NCI-H1436 (cell line): ENCODE measurements around the gene ARL2BP.
A peak's percentile ranks its signal among the peaks of the same experiment; 100 is the strongest.
"Not testable (repeated sequence)": the region's sequence is repeated elsewhere in the genome, so short reads cannot be mapped to it uniquely, and the experiment has no call there.

ENCODE experiments used
- DNase-seq: peaks from one replicate; lab custom pipeline; 2025; lab: John Stamatoyannopoulos, UW

ARL2BP gene

DNA sequence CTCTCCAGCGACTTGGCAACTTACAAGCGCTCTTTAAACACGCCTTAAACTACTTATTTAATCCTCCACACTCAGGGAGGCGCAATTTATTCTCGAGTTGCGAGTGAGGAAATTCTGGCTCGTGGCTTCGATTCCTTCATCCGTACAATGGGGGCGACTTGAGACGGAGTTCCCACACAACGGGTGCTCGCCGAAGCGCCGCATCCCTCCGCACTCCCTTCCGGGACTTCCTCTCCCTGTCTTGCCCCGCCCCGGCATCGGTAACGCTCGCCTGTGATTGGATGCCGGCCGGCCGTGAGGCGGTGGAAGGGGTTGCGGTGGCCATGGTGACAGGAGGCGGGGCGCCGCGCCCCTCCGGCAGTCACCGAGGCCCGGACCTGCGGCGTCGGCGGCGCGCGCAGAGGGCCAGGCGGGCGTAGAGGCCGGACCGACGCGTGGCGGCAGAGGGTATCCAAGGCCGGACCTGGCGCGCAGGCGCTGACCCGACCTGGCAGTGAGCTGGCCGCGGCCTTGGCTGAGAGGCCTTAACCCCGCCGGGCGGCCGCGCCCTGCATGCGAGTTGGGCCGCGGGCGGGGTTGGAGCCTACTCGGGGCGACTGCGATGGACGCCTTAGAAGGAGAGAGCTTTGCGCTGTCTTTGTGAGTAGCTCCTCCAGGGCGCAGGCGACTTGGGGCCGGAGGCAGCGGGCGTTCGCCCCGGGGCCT lies at the start of gene ARL2BP:
Gene ARL2BP (plus strand): TSS at position 493 of the 705 bp plus-strand sequence. CDS start 109 bp downstream, at position 602.
- DNase-seq, result peak; percentile 94

GRCh38 chr16:57196286-57196685 lies 48.8 kb upstream of the ARL2BP start:
- no peak for DNase-seq

DNA sequence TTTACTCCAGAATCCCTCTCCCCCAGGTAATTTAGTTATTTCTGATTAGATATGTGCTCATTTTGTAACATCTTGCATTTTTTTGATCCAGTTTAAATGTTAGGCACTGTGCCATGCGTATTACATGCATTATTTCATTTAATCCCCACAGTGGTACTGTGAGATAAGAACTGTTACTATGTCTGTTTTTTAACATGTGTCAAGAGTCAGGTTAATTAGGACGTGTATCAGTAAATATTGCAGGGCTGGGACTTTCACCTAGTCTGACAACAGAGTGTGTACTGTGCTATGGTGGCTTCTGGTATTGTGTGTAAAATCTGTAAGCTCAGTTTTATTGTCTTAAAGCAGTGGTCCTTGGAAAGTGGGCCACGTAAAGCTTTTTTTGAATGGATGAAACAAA lies 48.3 kb upstream of the ARL2BP start:
- no peak for DNase-seq

GRCh38 chr16:57200321-57200720 lies 44.7 kb upstream of the ARL2BP start:
- DNase-seq, result not testable (repeated sequence)

GRCh38 chr16:57200926-57201325 lies 44.1 kb upstream of the ARL2BP start:
- DNase-seq, result not testable (repeated sequence)

DNA sequence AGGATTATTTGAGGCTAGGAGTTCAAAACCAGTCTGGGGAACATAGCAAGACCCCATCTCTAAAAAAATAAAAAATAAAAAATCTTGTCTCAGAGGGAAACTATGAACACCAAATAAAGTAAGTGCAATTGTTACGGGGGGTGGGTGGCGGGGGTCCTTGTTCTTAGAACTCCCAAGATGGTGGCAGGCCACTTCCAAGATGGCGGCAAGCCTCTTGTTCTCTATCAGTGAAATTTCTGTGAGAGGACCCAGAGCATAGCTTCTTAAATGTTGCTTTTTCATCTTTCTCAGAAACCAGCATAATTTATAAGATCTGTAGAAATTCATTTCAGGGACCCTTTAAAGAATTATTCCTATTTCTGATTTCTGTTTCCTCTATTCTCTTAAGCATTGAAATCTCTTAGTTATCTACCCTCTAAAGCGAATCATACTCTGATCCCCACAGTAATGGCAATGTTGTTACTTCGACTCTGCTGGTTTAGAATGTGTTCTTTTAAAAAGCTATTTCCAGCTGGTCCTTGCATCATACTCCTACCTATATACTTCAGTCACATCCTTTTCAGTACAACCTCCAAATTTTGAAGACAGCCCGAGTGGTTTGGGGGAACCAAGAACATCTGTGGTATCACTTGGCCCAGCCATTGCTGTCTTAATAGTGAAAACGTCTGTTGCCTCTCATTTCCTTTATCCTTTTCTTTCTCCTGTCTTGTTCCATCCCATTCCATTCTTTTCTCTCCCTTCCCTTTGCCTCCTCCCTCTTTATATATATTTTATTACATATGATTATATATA lies 42.8 kb upstream of the ARL2BP start:
- no peak for DNase-seq

- DNase-seq, result no peak
Measured at GRCh38 chr16:57203451-57203850, 41.6 kb upstream of the ARL2BP start.

DNA sequence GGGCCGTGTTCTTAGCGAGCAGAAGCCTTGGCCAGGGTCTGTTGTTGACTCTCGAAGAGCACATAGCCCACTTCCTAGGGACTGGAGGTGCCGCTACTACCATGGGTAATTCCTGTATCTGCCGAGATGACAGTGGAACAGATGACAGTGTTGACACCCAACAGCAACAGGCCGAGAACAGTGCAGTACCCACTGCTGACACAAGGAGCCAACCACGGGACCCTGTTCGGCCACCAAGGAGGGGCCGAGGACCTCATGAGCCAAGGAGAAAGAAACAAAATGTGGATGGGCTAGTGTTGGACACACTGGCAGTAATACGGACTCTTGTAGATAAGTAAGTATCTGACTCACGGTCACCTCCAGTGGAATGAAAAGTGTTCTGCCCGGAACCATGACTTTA lies 40.4 kb upstream of the ARL2BP start:
- DNase-seq, result no peak

- DNase-seq, result no peak
Measured at GRCh38 chr16:57208926-57209325, 36.1 kb upstream of the ARL2BP start.

DNA sequence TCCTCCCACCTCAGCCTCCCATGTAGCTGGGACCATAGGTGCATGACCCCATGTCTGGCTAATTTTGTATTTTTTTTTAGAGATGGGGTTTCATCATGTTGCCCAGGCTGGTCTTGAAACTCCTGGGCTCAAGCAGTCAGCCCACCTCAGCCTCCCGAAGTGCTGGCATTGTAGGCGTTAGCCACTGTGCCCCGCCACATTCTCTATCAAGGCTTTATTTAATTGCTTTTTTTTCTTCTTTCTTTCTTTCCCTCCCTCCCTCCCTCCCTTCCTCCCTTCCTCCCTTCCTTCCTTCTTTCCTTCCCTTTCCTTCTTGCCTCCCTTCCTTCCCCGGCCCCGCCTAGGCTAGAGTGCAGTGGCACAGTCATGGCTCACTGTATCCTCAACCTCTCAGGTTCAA lies 35.3 kb upstream of the ARL2BP start:
- DNase-seq, result no peak

GRCh38 chr16:57213462-57213861 lies 31.6 kb upstream of the ARL2BP start:
- DNase-seq, result no peak

DNA sequence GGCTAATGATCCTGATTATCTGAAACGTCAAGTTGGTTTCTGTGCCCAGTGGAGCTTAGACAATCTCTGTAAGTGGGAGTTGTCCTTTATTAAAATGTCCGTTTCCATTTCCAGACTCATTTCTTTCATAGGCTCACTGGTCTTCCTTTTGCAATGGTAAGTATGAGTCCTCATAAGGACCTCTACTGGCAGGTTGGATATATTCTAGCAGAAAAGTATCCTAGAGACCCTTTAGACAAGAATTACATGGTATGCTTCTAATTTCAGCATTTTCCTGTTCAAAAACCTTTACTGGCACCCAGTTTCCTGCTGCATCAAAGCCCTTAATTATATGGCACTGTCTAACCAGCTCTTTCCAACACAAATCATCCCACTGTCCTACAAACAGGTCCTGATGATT lies 28.1 kb upstream of the ARL2BP start:
- DNase-seq, result no peak

DNA sequence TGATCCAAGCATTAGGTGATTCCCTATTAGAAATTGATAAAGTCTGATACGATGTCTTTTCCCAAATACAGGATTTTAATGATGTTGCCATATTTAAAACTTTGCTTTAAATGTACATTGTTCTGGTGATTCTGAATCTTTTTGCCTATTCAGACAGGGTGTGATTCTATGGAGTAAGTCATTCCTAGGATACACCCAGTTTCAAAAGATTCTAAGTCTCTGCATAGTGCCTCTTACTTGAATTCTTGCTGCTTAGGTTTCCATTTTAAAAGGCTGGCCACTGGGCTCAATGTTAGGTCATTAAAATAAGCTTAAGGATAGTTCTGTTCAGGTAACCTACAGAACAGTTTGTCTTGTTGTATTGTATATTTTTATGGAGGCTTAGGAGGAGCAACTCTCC lies 22.0 kb upstream of the ARL2BP start:
- DNase-seq, result no peak

GRCh38 chr16:57224651-57225335 lies 20.3 kb upstream of the ARL2BP start:
- DNase-seq, result no peak

- no peak for DNase-seq
Measured at GRCh38 chr16:57225978-57226377, 19.1 kb upstream of the ARL2BP start.

GRCh38 chr16:57226701-57227621 lies 18.1 kb upstream of the ARL2BP start:
- no peak for DNase-seq

DNA sequence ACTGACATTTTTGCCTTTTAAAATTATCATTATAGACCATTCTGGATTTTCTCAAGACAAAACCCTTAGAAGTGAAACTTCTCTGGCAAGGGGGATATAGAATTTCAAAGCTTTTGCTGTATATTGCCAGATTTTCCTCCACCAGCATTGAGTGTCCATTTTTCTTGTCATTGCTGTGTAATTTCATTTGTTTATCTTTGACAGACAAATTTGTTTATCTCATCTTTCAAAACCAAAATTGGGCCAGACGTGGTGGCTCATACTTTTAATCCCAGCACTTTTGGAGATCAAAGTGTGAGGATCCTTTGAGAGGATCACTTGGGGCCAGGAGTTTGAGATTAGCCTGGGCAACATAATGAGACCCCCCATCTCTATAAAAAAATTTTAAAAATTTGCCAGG lies 16.0 kb upstream of the ARL2BP start:
- no peak for DNase-seq

- DNase-seq, result no peak
Measured at GRCh38 chr16:57231821-57232350, 13.2 kb upstream of the ARL2BP start.

GRCh38 chr16:57233944-57234706 lies 10.9 kb upstream of the ARL2BP start:
- DNase-seq, result no peak

DNA sequence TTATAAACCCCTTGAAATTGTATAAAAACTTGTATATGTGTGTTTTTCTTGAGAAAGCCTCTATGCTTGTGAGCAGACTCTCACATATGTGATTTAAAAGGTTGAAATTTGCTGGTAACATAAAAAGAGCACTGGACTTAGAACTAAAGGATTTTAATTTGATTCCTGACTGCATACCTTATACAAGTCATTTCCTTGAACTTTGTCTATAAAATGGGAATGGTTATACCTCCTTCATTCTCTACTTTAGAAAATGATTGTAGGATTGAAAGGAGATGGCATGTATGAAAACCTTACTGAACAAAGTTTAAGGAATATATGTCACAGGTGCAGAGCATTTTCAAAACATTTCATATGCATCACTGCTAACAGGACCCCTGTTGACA lies 10.4 kb upstream of the ARL2BP start:
- DNase-seq, result no peak
